KMS-11 (cell line): ENCODE data around the gene MAPK8IP2.

Source experiments
- H2AFZ ChIP-seq: fragments of 200-600 bp; sonication (generic); 2 replicates; pipeline ENCODE4 v1.6.1; 2016; ENCODE audit warnings: antibody characterized with exemption, mixed run types, low read depth
- H3K27ac ChIP-seq: fragments of 200-600 bp; sonication (generic); 2 replicates; pipeline ENCODE4 v1.6.1; 2016; ENCODE audit warnings: mild to moderate bottlenecking, mixed run types
- H3K27me3 ChIP-seq: fragments of 200-600 bp; sonication (generic); 2 replicates; pipeline ENCODE4 v1.6.1; 2017; ENCODE audit warnings: mild to moderate bottlenecking, low read depth, mixed run types, moderate library complexity; ENCODE audit not compliant: insufficient read depth
- H3K36me3 ChIP-seq: fragments of 200-600 bp; sonication (generic); 2 replicates; pipeline ENCODE4 v1.6.1; 2017; ENCODE audit warnings: mild to moderate bottlenecking, mixed run types; ENCODE audit not compliant: insufficient read depth
- H3K4me1 ChIP-seq: fragments of 200-600 bp; sonication (generic); 2 replicates; pipeline ENCODE4 v1.6.1; 2016; ENCODE audit warnings: mild to moderate bottlenecking, low read depth, mixed run types; ENCODE audit not compliant: poor library complexity, severe bottlenecking
- H3K4me2 ChIP-seq: fragments of 200-600 bp; sonication (generic); 2 replicates; pipeline ENCODE4 v1.7.0; 2016; ENCODE audit warnings: mild to moderate bottlenecking, mixed run types
- H3K4me3 ChIP-seq: fragments of 200-600 bp; sonication (generic); IDR thresholded peaks from 2 replicates; pipeline ENCODE4 v1.6.1; 2017; ENCODE audit warnings: low read depth, low read length, mixed read lengths; ENCODE audit not compliant: insufficient read depth
- H3K79me2 ChIP-seq: fragments of 200-600 bp; sonication (generic); 2 replicates; pipeline ENCODE4 v1.6.1; 2016; ENCODE audit warnings: low read depth, mixed run types; ENCODE audit not compliant: insufficient read depth
- H3K9ac ChIP-seq: fragments of 200-600 bp; sonication (generic); 2 replicates; pipeline ENCODE4 v1.6.1; 2016; ENCODE audit warnings: mild to moderate bottlenecking, mixed run types
- H4K20me1 ChIP-seq: fragments of 200-600 bp; sonication (generic); 2 replicates; pipeline ENCODE4 v1.6.1; 2016; ENCODE audit warnings: mild to moderate bottlenecking, mixed run types; ENCODE audit not compliant: insufficient read depth
- CTCF ChIP-seq: fragments of 200-600 bp; sonication (generic); conservative IDR thresholded peaks from 2 replicates; pipeline ENCODE4 v1.6.1; 2017; ENCODE audit warnings: low read depth, mild to moderate bottlenecking, antibody characterized with exemption, low read length, moderate library complexity, mixed read lengths

MAPK8IP2 gene

GRCh38 chr22:50597097-50597496, 3.5 kb upstream of the MAPK8IP2 start:
- Histone ChIP-seq H3K4me1 (no peaks in the 10 kb centered on the region), H3K4me3 (no peak overlapping the region), H3K9ac (no peak overlapping the region), H3K27ac (no peak overlapping the region), H3K79me2 (no peaks in the 10 kb centered on the region), H3K36me3 (no peaks in the 10 kb centered on the region), H3K27me3 (peaks cover 7% of the 10 kb centered on the region; the same call in 1 of the 2 replicates), H4K20me1 (no peaks in the 10 kb centered on the region), H3K4me2 (no peak overlapping the region), H2AFZ (no peak overlapping the region)
- no peak for TF ChIP-seq CTCF

- H3K27ac ChIP-seq, result no peak overlapping the region
- H3K4me2 ChIP-seq, result no peak overlapping the region
- no peak overlapping the region for H3K4me3 ChIP-seq
- no peaks in the 10 kb centered on the region for H4K20me1 ChIP-seq
- peaks cover 22% of the 10 kb centered on the region for H3K27me3 ChIP-seq
- no peak for TF ChIP-seq CTCF
- no peak overlapping the region for H2AFZ ChIP-seq
- H3K79me2 ChIP-seq, result no peaks in the 10 kb centered on the region
- H3K36me3 ChIP-seq, result no peaks in the 10 kb centered on the region
- no peaks in the 10 kb centered on the region for H3K4me1 ChIP-seq
- no peak overlapping the region for H3K9ac ChIP-seq
Measured at GRCh38 chr22:50599816-50600455, 657 bp upstream of the MAPK8IP2 start.

- H3K27me3 ChIP-seq, result peaks cover 25% of the 10 kb centered on the region
- H3K36me3 ChIP-seq, result no peaks in the 10 kb centered on the region
- H3K27ac ChIP-seq, result no peak overlapping the region
- H4K20me1 ChIP-seq, result no peaks in the 10 kb centered on the region
- no peaks in the 10 kb centered on the region for H3K4me1 ChIP-seq
- H3K4me2 ChIP-seq, result no peak overlapping the region
- H2AFZ ChIP-seq, result no peak overlapping the region
- no peak overlapping the region for H3K9ac ChIP-seq
- no peaks in the 10 kb centered on the region for H3K79me2 ChIP-seq
- no peak overlapping the region for H3K4me3 ChIP-seq
- TF ChIP-seq CTCF, result no peak
Measured at GRCh38 chr22:50600967-50601668, 525 bp downstream of the MAPK8IP2 start.

- Histone ChIP-seq H3K4me2 (no peak overlapping the region), H3K36me3 (no peaks in the 10 kb centered on the region), H3K9ac (no peak overlapping the region), H3K4me1 (no peaks in the 10 kb centered on the region), H3K27ac (no peak overlapping the region), H4K20me1 (no peaks in the 10 kb centered on the region), H3K27me3 (peaks cover 29% of the 10 kb centered on the region), H2AFZ (no peak overlapping the region), H3K79me2 (no peaks in the 10 kb centered on the region), H3K4me3 (no peak overlapping the region)
- no peak for TF ChIP-seq CTCF
Measured at GRCh38 chr22:50601669-50602337, 1.2 kb downstream of the MAPK8IP2 start.
